Ecto neural progenitor cell (in vitro differentiated cells): ENCODE data around the gene PRODH2.

Source experiments
- DNase-seq: peaks from one replicate; pipeline ENCODE4 v3.0.0-alpha.2; 2018; ENCODE audit warnings: low spot score

PRODH2 gene

GRCh38 chr19:35756377-35757230 lies 56.0 kb downstream of the PRODH2 start, which contains the start of gene HSPB6:
Gene HSPB6, minus strand, starts transcription at chr19:35757029. Its CDS starts 21 bp downstream, at chr19:35757008.
- DNase-seq: no peak

- DNase-seq: no peak
These were observed 56.9 kb downstream of the PRODH2 start for GRCh38 chr19:35755550-35756376.

- no peak for DNase-seq
These were observed 57.5 kb downstream of the PRODH2 start for GRCh38 chr19:35755131-35755549.

GRCh38 chr19:35754370-35755130 lies 58.1 kb downstream of the PRODH2 start:
- DNase-seq: no peak

GRCh38 chr19:35753634-35754369 lies 58.8 kb downstream of the PRODH2 start:
- no peak for DNase-seq

DNA sequence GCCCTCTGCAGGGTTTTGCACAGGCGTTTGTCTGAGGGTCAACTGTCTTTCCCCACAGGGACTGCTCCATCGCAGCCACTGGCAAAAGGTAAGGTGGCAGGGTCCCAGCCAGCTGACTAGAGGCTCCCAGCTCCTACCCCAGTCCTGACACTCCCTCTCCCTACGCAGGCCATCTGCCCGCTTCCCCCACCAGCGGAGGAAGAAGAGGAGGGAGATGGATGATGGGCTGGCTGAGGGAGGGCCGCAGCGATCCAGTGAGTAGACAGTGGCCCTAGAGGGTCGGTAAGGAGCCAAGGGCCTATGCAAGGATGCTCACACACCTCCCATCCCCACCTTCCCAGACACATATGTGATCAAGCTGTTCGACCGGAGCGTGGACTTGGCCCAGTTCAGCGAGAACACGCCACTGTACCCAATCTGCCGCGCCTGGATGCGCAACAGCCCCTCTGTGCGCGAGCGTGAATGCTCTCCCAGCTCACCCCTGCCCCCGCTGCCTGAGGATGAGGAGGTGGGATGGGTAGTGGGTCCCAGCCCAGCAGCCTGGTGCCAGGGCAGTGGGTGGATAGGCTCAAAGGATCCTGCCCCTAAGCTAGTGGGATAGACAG lies 59.8 kb downstream of the PRODH2 start:
- no peak for DNase-seq

- no peak for DNase-seq
These were observed 60.6 kb downstream of the PRODH2 start for GRCh38 chr19:35751839-35752745.

GRCh38 chr19:35750167-35750566 lies 62.5 kb downstream of the PRODH2 start:
- DNase-seq: no peak
